SU-DHL-6 (cell line): Measurements from ENCODE around the gene DTNBP1.

ENCODE experiments used
- H2AFZ ChIP-seq: fragments of 200-600 bp; sonication (generic); 2 replicates; pipeline ENCODE4 v1.6.1; 2014; ENCODE audit warnings: low read depth, mild to moderate bottlenecking, moderate library complexity, mixed read lengths, antibody characterized with exemption, low read length; ENCODE audit not compliant: severe bottlenecking
- H3F3A ChIP-seq: fragments of 200-600 bp; shearing (Covaris generic); 2 replicates; pipeline ENCODE4 v1.6.0; 2016; ENCODE audit warnings: antibody characterized with exemption, mild to moderate bottlenecking; ENCODE audit not compliant: insufficient read depth
- H3K27ac ChIP-seq: fragments of 200-600 bp; sonication (generic); 2 replicates; pipeline ENCODE4 v1.5.1; 2016; ENCODE audit warnings: low read depth, mild to moderate bottlenecking, low read length, moderate library complexity, mixed read lengths
- H3K27me3 ChIP-seq: fragments of 200-600 bp; sonication (generic), shearing (Covaris generic); 2 replicates; pipeline ENCODE4 v1.6.0; 2014; ENCODE audit warnings: mild to moderate bottlenecking, low read length
- H3K36me3 ChIP-seq: fragments of 200-600 bp; sonication (generic); 2 replicates; pipeline ENCODE4 v1.6.1; 2014; ENCODE audit warnings: mild to moderate bottlenecking, low read length, mixed read lengths
- H3K4me2 ChIP-seq: fragments of 300-600, 200-600 bp; shearing (Covaris generic), sonication (generic); 2 replicates; pipeline ENCODE4 v1.6.0; 2014; ENCODE audit warnings: low read length, low read depth, mild to moderate bottlenecking; ENCODE audit not compliant: poor library complexity, severe bottlenecking
- H3K4me3 ChIP-seq: fragments of 200-600 bp; sonication (generic); 2 replicates; pipeline ENCODE4 v1.5.1; 2014; ENCODE audit warnings: antibody characterized with exemption, low read length, mild to moderate bottlenecking, mixed read lengths; ENCODE audit not compliant: insufficient read depth, poor library complexity, severe bottlenecking
- H3K79me2 ChIP-seq: fragments of 200-600 bp; sonication (generic); 2 replicates; pipeline ENCODE4 v1.6.1; 2014; ENCODE audit warnings: mild to moderate bottlenecking, low read length, moderate library complexity; ENCODE audit not compliant: insufficient read depth
- H3K9ac ChIP-seq: fragments of 200-600 bp; sonication (generic); 2 replicates; pipeline ENCODE4 v1.7.0; 2014; ENCODE audit warnings: mild to moderate bottlenecking, low read length
- H3K9me2 ChIP-seq: fragments of 200-600 bp; sonication (generic); replicated peaks from 2 replicates; pipeline ENCODE4 v1.6.1; 2014; ENCODE audit warnings: low read length; ENCODE audit not compliant: insufficient read depth
- H3K9me3 ChIP-seq: fragments of 200-600 bp; sonication (generic); 2 replicates; pipeline ENCODE4 v1.6.1; 2014; ENCODE audit warnings: low read length, mixed read lengths; ENCODE audit not compliant: insufficient read depth
- H4K20me1 ChIP-seq: fragments of 200-600 bp; sonication (generic); 2 replicates; pipeline ENCODE4 v1.6.1; 2014; ENCODE audit warnings: low read depth, mild to moderate bottlenecking, antibody characterized with exemption, low read length, moderate library complexity, mixed read lengths
- EZH2phosphoT487 ChIP-seq: fragments of 200-600 bp; sonication (generic), shearing (Covaris generic); conservative IDR thresholded peaks from 2 replicates; pipeline ENCODE4 v1.6.1; 2018; ENCODE audit warnings: mild to moderate bottlenecking, antibody characterized with exemption, low read length, moderate library complexity, mixed read lengths
- TF ChIP-seq, protein P1 (sequence below): fragments of 200-600 bp; sonication (generic); IDR thresholded peaks from one replicate; pipeline ENCODE4 v1.5.1; 2017; ENCODE audit warnings: antibody characterized with exemption, mild to moderate bottlenecking, low read length, moderate library complexity; ENCODE audit not compliant: insufficient read depth, poor library complexity, severe bottlenecking

DTNBP1 gene

DNA sequence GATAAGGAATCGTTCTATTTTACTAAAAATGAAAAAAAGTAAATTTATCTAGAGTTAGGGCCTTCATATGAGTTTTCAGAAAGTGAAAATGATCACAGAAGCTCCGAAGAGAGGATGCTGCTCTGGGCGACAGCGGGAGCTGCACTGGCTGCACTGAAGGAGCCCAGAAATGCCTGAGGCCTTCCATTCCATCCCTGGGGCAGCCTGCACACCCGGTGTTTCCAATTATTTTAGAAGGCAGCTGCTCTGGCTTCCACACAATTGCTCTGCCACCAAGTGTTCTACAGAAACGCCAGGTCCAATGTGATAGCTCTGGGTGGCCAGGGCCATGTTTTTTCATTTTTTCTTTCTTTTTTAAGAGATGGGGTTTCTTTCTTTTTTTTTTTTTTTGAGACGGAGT is 3.6 kb downstream of the DTNBP1 start:
- Histone ChIP-seq H3K79me2 (peaks cover 80% of the 10 kb centered on the region), H3K36me3 (peaks cover 13% of the 10 kb centered on the region), H3K4me3 (peak overlapping the region; percentile 17), H3K9me3 (no peaks in the 10 kb centered on the region), H2AFZ (no peak overlapping the region), H3K9me2 (no peaks in the 10 kb centered on the region), H3F3A (peaks cover 41% of the 10 kb centered on the region), H4K20me1 (peaks cover 30% of the 10 kb centered on the region), H3K9ac (peak overlapping the region; percentile 46), H3K4me2 (peak overlapping the region; percentile 94), H3K27ac (peak overlapping the region; percentile 87), H3K27me3 (no peaks in the 10 kb centered on the region)
- TF ChIP-seq, protein P1, sequence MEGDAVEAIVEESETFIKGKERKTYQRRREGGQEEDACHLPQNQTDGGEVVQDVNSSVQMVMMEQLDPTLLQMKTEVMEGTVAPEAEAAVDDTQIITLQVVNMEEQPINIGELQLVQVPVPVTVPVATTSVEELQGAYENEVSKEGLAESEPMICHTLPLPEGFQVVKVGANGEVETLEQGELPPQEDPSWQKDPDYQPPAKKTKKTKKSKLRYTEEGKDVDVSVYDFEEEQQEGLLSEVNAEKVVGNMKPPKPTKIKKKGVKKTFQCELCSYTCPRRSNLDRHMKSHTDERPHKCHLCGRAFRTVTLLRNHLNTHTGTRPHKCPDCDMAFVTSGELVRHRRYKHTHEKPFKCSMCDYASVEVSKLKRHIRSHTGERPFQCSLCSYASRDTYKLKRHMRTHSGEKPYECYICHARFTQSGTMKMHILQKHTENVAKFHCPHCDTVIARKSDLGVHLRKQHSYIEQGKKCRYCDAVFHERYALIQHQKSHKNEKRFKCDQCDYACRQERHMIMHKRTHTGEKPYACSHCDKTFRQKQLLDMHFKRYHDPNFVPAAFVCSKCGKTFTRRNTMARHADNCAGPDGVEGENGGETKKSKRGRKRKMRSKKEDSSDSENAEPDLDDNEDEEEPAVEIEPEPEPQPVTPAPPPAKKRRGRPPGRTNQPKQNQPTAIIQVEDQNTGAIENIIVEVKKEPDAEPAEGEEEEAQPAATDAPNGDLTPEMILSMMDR, result no peak
- no peak for TF ChIP-seq EZH2phosphoT487

DNA sequence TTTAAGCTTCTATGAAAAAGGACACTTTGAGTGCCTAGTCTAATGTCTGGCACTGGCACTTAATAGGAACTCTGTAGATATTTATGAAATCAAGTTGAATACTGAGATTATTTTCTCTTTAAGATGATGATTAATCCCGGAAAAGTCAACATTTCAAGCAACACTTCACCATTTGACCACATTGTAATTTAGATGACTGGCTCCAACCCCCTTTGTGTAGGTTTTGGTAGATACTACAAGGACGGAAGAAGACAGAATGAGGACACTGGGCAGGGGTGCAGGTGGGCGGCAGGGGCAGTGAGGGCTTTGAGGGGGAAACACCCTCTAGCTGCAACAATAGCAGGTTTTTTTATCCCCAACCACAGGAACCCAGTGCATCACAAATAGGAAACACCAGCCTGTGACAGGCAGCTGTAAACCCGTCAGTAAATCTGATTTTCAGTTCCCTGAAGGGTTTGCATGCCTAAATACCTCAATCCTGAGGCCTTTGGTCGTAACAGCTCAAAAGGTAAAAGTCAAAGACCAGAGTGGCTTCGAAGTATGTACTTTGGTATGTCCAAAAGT is 4.6 kb downstream of the DTNBP1 start:
- Histone ChIP-seq H3K9ac (peak overlapping the region; percentile 46), H3K27me3 (no peaks in the 10 kb centered on the region), H3K9me2 (no peaks in the 10 kb centered on the region), H3K4me3 (peak overlapping the region; percentile 17), H3F3A (peaks cover 37% of the 10 kb centered on the region), H3K4me2 (peak overlapping the region; percentile 94), H4K20me1 (peaks cover 39% of the 10 kb centered on the region), H2AFZ (no peak overlapping the region), H3K9me3 (no peaks in the 10 kb centered on the region), H3K36me3 (peaks cover 13% of the 10 kb centered on the region), H3K27ac (peak overlapping the region; percentile 87), H3K79me2 (peaks cover 89% of the 10 kb centered on the region)
- no peak for TF ChIP-seq EZH2phosphoT487
- TF ChIP-seq, protein P1, result no peak

DNA sequence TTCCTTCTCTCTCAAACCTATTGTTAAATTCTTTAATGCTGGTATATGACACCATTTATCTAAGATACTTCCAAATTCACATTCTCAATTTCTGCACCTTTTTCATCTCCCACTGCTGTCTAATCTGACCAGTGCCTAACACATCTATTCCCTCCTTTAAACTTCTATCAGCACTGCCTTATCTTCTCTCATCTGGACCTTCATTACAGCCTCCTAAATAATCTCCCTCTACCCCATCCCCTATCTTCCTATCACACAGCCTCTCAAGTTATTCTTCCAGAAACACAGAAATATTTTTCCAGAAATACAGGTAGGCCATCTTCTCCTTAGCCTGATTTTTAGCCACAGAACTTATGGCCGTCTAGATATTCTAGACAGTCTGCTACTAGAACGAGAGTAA is 5.5 kb downstream of the DTNBP1 start:
- Histone ChIP-seq H3K4me3 (no peak overlapping the region), H3K9me2 (no peaks in the 10 kb centered on the region), H3K27me3 (no peaks in the 10 kb centered on the region), H3F3A (peaks cover 33% of the 10 kb centered on the region), H3K36me3 (peaks cover 13% of the 10 kb centered on the region), H3K4me2 (peak overlapping the region; percentile 94), H2AFZ (no peak overlapping the region), H3K27ac (peak overlapping the region; percentile 87), H3K9ac (peak overlapping the region; percentile 46; the same call in 1 of the 2 replicates), H3K9me3 (no peaks in the 10 kb centered on the region), H4K20me1 (peaks cover 45% of the 10 kb centered on the region), H3K79me2 (peaks cover 99% of the 10 kb centered on the region)
- no peak for TF ChIP-seq EZH2phosphoT487
- TF ChIP-seq, protein P1, result no peak
